ENCODE measurements around the gene MEN1.

GRCh38 chr11:64755681-64756361 is 54.5 kb downstream of the MEN1 start:
- TF ChIP-seq CTCF (IDR thresholded peaks at IDR 0.05 in 8 of 11, conservative IDR thresholded peaks at IDR 0.05 in 3 of 11), result no peak
- no peak for TF ChIP-seq POLR2AphosphoS5 (IDR thresholded peaks at IDR 0.05)
- no peak for TF ChIP-seq POLR2A (IDR thresholded peaks at IDR 0.05)

Data from spleen (tissue), 7 donors.